HuH-7 (cell line): ENCODE data around the gene MARVELD2.
"Not testable (repeated sequence)": the region's sequence is repeated elsewhere in the genome, so short reads cannot be mapped to it uniquely, and the experiment has no call there.

Source experiments
- DNase-seq: peaks from one replicate; pipeline ENCODE4 v3.0.0; 2011; ENCODE audit warnings: low spot score

Gene MARVELD2

GRCh38 chr5:69450116-69450515 lies 35.2 kb downstream of the MARVELD2 start:
- DNase-seq: no peak

- DNase-seq: not testable (repeated sequence)
Observed at GRCh38 chr5:69450527-69450926, 35.6 kb downstream of the MARVELD2 start.

- DNase-seq: peak; percentile 39
Observed at GRCh38 chr5:69451941-69452647, 37.2 kb downstream of the MARVELD2 start.

- not testable (repeated sequence) for DNase-seq
Observed at GRCh38 chr5:69453487-69453886, 38.6 kb downstream of the MARVELD2 start.

- no peak for DNase-seq
Observed at GRCh38 chr5:69454460-69455249, 39.7 kb downstream of the MARVELD2 start.

GRCh38 chr5:69455428-69455988 lies 40.6 kb downstream of the MARVELD2 start:
- not testable (repeated sequence) for DNase-seq

GRCh38 chr5:69462170-69462569 lies 47.3 kb downstream of the MARVELD2 start:
- no peak for DNase-seq

- not testable (repeated sequence) for DNase-seq
Observed at GRCh38 chr5:69466375-69466774, 51.5 kb downstream of the MARVELD2 start.

- DNase-seq: no peak
Observed at GRCh38 chr5:69467442-69468225, 52.7 kb downstream of the MARVELD2 start.

- DNase-seq: no peak
Observed at GRCh38 chr5:69468631-69469030, 53.7 kb downstream of the MARVELD2 start.

GRCh38 chr5:69471516-69471915 lies 56.6 kb downstream of the MARVELD2 start:
- DNase-seq: not testable (repeated sequence)

- DNase-seq: not testable (repeated sequence)
Observed at GRCh38 chr5:69472535-69473143, 57.7 kb downstream of the MARVELD2 start.

- DNase-seq: no peak
Observed at GRCh38 chr5:69477170-69477569, 62.3 kb downstream of the MARVELD2 start.

GRCh38 chr5:69478296-69478695 lies 63.4 kb downstream of the MARVELD2 start:
- DNase-seq: not testable (repeated sequence)

GRCh38 chr5:69484891-69485290 lies 70.0 kb downstream of the MARVELD2 start:
- DNase-seq: no peak

- DNase-seq: no peak
Observed at GRCh38 chr5:69485471-69485870, 70.6 kb downstream of the MARVELD2 start.

GRCh38 chr5:69489246-69489645 lies 74.3 kb downstream of the MARVELD2 start:
- no peak for DNase-seq

GRCh38 chr5:69491027-69491426 lies 76.1 kb downstream of the MARVELD2 start:
- no peak for DNase-seq

- DNase-seq: peak; percentile 10
Observed at GRCh38 chr5:69491838-69492390, 77.0 kb downstream of the MARVELD2 start.

- peak; percentile 93 for DNase-seq
Observed at GRCh38 chr5:69492391-69492922, 77.5 kb downstream of the MARVELD2 start, which contains the start of gene OCLN. TSS of gene OCLN (plus strand) at chr5:69492790. CDS start at chr5:69504245, 11,455 bp downstream.

- peak; percentile 46 for DNase-seq
Observed at GRCh38 chr5:69492923-69493395, 78.0 kb downstream of the MARVELD2 start.
